HG02610 (cell line): ENCODE results near the gene SMIM44.

Experiments used
- ATAC-seq: cut with Tn5 transposase; IDR thresholded peaks from one replicate; pipeline ENCODE4 v1.9.1; 2021; ENCODE audit warnings: mild to moderate bottlenecking, moderate library complexity; ENCODE audit not compliant: unreplicated experiment

Gene SMIM44

GRCh38 chr19:3478409-3479176 lies 4.6 kb downstream of the SMIM44 start:
- ATAC-seq = no peak

DNA sequence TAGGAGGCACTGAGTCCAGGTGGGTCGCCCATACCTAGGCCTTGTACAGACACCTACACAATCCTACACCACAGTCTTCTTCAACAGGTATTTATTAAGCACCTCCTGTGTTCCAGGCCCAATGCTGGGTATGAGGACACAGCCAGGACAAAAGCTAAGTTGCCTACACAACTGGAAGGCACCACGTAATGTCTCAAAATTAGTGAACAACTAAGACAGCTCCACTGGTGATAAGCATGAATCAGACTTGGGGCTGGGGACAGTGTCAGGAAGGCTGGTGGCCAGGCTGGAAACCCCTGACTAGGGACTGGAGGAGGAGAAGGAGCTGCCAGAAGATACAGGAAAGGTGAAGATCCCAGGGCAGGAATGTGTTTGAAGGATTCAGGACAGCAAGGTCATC lies 5.3 kb downstream of the SMIM44 start:
- no peak for ATAC-seq

- ATAC-seq = no peak
These were observed 5.7 kb downstream of the SMIM44 start for GRCh38 chr19:3477506-3477905.

DNA sequence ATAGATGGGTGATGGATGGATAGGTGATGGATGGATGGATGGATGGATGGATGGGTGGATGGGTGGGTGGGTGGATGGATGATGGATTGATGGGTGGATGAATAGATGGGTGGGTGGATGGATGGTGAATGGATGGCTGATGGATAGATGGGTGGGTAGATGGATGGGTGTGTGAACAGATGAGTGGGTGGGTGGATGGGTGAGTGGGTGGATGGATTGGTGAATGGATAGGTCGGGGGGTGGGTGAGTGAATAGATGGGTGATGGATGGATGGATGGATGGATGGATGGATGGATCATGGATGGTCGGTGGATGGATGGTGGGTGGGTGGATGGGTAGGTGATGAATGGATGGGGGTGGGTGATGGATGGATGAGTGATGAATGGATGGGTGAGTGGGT lies 6.4 kb downstream of the SMIM44 start:
- ATAC-seq = no peak

GRCh38 chr19:3475449-3475848 lies 7.8 kb downstream of the SMIM44 start:
- ATAC-seq = no peak

GRCh38 chr19:3474614-3475013 lies 8.6 kb downstream of the SMIM44 start:
- ATAC-seq = no peak

DNA sequence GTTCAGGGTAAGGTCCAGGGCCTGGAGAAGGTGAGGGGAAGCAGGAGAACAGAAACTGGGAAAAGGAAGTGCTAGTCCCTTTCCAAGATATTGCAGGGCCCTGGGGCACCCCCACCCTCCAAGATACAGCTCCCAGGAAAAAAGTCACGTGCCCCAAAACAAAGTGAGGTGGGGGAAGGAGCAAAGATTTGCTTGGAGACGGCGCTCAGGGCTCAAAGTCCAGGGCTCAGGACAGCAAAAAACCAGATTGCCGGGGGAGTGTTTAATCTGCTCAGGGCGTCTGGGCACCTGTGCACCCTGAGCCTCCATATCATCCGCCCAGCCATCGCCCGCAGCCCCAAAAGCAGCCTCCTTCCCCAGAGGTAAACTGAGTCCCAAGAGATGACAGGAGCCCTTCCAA lies 9.2 kb downstream of the SMIM44 start:
- no peak for ATAC-seq

DNA sequence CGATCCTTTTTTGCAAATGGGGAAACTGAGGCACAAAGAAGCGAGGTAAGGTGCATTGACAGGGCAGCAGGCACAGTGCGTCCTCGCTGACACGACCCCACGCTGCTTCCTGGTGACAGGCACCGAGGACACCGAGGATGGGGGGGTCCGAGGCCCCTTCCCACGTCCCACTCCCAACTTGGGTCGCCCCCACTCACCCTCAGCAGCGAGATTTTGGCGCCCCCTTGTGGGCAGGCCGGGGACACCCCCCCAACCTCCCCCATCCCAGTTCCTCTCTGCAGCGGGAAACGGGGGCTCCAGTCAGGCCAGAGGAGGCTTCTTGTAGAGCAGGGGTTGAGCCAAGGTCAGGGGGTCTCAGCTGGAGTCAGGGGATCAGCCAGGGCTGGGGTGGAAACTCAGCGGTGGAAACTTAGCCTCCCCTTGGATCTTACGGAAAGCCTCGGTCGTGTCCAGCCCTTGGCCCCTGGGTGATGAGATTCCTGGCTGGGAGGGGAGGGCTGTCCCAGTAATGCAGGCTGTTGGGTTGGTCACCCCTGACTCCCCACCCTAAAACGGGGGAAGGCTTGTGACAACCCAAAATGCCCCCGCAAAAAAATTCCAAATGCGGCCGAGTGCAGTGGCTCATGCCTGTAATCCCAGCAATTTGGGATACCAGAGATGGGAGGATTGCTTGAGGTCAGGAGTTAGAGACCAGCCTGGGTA lies 11.1 kb downstream of the SMIM44 start:
- ATAC-seq = no peak

DNA sequence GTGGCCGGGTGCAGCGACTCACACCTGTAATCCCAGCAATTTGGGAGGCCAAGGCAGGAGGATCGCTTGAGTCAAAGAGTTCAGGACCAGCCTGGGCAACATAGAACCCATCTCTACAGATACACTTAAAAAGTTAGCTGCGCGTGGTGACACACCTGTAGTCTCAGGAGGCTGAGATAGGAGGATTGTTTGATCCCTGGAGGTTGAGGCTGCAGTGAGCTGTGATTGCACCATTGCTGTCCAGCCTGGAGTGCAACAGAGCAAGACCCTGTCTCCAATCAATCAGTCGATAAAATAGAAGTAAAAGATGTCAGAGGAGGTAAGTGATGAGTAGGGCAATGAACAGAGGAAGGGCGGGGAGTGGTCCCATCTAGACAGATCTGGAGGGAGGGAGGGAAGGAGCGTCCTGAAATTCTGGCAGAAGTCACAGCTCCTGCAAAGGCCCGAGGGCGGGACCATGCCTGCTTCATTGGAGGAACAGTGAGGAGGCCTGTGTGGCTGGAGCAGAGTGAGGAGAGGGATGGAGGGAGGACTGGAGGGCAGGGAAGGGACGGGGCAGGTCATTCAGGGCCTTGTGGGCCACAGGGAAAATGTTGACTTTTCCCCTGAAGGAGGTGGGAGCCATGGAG lies 12.6 kb downstream of the SMIM44 start:
- no peak for ATAC-seq

GRCh38 chr19:3469638-3470499 lies 13.4 kb downstream of the SMIM44 start:
- ATAC-seq = no peak

GRCh38 chr19:3468211-3468610 lies 15.0 kb downstream of the SMIM44 start:
- no peak for ATAC-seq

GRCh38 chr19:3467437-3468198 lies 15.6 kb downstream of the SMIM44 start:
- ATAC-seq = no peak

DNA sequence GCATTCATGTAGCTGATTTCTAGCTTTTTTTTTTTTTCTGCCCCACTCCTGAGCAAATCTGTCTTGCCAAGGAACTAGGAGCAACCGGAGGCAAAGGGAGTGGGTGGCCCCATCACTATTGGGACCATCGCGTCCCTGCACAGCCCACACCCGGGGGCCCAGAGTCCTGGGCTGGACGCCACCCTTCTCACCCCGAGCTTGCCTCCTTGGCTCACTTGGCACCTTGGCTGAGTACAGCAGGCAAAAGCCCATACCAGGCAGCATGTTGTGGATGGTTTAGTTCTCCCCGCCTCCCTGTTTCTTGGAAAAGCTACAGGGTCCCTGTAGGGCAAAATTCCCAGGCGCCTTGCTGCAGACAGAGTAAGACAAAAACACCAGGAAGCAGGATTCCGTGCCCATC lies 16.6 kb downstream of the SMIM44 start:
- no peak for ATAC-seq

- no peak for ATAC-seq
These were observed 17.7 kb downstream of the SMIM44 start for GRCh38 chr19:3465552-3465951.

GRCh38 chr19:3464587-3465235 lies 18.5 kb downstream of the SMIM44 start:
- no peak for ATAC-seq

DNA sequence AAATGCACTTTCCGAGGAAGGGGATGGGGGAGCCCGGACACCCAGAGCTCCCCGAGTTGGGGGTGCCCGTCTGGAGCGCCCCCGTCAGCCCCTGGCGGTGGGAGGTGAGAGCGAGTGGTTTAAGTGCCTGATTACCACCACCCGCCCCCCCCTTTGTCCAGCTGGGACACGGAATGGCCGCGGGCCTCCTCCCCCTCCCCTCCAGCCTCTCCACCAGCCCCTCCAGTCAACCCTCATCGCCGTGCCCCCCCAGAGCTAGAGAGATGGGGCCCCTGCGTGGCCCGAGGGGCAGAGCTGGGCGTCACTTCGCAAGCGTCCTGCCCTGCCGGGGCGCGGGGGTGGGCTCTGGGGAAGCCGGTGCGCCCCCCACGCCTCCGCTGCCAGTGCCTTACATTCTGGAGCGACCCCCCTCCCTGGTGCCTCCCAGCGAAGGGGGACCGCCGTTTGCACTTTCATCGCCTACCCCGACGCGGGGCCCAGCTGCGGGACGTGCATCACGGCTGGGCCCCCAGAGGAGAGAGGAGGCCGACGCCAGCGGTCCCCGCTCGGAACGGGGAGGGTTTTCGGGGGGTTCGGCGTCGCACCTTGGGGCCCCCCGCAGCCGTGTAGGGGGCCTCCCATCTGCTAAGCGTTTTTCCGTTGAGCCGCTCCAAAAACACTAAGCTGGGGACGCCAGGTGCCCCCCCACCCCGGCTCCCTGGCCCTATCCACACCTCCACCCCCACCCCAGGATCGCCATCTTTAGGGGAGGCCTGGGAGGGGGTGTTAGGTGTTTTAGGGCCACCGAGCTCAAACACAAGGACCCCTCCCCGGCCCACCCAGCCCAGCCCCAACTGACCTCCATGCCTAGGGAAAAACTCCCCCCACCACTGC lies 19.3 kb downstream of the SMIM44 start:
- ATAC-seq = no peak

GRCh38 chr19:3462991-3463713 lies 20.1 kb downstream of the SMIM44 start:
- ATAC-seq = no peak

DNA sequence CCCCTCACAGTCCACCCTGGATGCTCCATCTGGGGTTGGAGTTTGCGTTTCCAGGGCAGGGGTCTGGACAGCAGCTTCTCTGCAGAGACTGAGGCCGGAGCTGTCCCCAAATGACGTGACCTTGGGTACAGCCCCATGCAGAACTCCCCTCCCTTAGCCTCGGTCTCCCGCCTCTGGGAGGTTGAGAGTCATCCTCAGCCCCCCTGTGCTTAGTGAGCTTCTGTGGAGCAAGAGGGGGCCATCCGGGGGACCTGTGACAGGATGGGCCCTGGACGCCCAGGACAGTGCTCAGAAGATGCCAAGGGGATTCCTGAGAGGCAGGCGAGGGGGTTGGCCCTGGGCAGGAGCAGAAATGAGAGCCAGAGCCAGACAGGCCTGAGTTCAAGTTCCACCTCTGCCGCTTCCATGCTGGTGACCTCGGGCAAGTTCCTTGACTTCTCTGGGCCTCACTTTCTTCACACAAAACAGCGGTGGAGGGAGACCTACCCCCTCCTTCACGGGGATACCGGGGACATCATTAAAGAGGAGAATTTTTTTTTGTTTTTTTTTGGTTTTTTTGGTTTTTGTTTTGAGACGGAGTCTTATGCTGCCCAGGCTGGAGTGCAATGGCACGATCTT lies 23.2 kb downstream of the SMIM44 start:
- ATAC-seq = no peak
